Measurements from ENCODE around the gene AGO4. TPM values are rescaled to one million over a fixed set of nuclear protein-coding genes. Genes with fewer than 3 reads are reported as not detected.
"Not testable (repeated sequence)": the region's sequence is repeated elsewhere in the genome, so short reads cannot be mapped to it uniquely, and the experiment has no call there.

AGO4 gene
- total RNA-seq, 1 donor from 2014 or later, result 19.0 TPM

DNA sequence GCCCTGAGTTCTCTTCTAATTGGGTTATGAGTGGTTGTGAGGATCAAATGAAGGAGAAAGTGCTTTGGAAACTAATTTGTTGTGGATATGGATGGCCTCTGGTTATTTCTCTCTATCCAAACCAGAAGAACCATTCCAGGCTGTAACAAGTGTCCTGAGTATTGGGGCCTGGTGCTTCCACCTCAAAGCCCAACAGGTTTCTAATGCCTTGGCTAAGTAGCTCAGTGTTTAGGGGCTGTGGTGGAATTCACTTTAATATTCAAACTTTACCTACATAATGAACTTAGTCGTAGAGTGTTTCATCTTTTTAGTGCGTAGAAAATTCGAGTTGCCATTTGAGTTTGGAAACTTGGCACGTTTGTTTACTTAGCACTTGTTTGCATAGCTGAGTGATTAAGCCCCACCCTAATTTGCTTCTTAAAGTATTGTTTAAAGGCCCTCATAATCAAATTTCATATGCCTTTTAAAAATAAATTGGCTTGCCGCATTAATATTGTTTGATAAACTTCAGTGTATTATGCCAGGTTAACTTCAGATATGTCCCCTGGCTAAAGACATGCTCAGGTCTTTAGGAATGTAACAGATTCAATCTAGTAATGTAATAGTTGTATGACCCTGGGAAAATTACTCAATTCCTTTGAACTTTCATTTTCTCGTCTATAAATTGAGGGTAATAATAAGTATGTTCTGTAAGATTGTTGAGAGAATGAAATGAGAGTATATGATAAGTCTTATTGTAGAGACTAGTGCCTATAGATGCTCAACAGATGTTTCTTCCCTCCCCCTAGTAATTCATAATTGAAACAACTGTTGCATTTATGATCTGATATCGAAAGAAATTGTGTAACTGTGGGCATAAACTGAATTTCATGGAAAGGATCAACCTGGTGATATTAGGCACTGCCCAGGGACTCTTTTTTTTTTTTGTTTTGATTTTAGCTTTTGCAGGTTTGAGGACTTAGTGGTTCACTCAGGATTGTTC, 1.6 kb downstream of the AGO4 start:
- intact Hi-C loops (cut with micrococcal nuclease), result no loop called here
- no peak for DNase-seq

DNA sequence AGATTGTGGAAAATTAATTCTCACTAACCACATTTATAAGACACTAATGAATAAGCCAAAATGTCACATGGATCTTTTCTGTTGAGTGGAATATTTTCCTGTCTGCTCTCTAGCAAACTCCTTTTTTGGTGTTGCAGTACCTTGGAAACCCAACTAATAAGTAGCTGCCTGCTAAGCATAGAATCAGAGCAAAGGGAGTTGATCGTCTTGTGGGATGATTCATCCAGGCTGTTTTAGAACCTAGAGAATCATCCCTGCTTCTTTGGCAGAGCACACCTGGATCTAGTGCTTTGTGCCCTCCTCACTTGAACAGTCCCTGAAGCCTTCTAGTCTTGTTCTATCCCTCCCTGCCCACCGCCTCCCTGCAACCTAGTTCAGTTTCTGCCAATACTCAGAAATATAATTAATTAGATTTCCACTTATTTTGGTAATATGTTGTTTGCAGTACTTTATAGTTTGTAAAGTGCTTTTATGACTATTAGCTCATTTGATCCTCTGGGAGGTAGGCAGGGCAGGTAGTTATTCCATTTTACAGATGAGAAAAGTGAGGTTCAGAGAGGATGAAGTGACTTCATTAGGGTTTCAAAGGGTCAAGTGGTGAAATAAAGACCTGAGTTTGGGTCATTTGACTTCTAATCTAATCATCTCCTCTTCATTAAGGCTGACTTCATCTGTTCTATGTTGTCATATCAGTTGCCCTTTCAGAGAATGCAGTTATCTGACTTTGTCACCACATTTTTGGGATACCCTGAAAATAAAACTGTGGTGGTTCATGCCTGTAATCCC, 2.5 kb downstream of the AGO4 start:
- intact Hi-C loops (cut with micrococcal nuclease), result no loop called here
- ATAC-seq, result no peak
- DNase-seq, result no peak

More for the DNA sequence above, 1.6 kb downstream of the AGO4 start:
- ATAC-seq, result peak; percentile 2

DNA sequence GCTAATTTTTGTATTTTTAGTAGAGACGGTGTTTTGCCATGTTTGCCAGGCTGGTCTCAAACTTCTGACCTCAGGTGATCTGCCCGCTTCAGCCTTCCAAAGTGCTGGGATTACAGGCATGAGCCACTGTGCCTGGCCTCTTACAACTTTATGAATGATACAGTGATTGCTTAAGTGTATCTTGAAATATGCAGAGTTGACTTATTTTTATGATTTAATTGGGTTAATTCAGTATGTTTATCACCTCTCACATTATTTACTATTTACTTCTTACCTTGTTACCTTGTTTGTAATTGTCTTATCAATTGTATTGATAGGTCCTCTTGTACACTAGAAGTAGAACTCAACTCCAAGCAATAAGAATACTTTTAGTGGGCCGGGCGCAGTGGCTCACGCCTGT, 4.9 kb downstream of the AGO4 start:
- intact Hi-C loops (cut with micrococcal nuclease); ATAC-seq; DNase-seq: not testable (repeated sequence)

DNA sequence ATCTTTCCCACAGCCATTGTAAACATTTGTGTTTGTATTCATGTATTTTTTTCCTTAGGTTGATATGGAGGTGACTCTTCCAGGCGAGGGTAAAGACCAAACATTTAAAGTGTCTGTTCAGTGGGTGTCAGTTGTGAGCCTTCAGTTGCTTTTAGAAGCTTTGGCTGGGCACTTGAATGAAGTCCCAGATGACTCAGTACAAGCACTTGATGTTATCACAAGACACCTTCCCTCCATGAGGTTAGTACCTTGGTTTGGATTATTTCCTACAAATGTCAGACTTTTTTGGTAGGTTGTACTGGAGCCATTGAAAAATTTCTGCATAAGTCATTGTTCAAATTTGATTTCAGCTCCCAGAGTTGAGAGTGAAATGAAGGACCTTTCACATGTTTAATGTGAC, 17.4 kb downstream of the AGO4 start:
- ATAC-seq (peak; percentile 34), DNase-seq (no peak)
- intact Hi-C loops (cut with micrococcal nuclease), result no loop called here

DNA sequence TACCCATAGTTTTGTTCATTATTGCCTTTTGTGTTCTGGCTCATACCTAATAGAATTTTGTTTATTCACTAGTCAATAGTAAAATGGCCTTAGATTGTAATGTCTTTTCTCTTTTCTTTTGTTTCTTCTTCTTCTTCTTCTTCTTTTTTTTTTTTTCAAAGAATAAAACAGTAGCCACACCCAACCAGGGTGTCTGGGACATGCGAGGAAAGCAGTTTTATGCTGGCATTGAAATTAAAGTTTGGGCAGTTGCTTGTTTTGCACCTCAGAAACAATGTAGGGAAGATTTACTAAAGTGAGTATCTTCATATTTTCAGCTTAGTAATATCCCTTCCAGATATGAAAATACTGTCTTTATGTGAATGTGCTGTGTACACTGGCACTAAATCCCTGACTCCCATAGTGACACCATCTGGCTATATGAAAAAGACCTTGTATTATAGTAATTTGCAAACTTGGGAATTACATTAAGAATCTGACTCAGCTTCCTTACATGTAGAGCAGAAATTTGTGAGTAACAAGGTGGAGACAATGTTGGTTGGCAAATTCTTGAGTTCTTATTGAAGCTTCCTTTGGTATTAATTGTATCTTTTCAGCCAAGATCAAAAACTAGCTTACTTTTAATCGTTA, 24.6 kb downstream of the AGO4 start:
- intact Hi-C loops (cut with micrococcal nuclease), result no loop called here
- DNase-seq, result no peak
- ATAC-seq, result no peak

DNA sequence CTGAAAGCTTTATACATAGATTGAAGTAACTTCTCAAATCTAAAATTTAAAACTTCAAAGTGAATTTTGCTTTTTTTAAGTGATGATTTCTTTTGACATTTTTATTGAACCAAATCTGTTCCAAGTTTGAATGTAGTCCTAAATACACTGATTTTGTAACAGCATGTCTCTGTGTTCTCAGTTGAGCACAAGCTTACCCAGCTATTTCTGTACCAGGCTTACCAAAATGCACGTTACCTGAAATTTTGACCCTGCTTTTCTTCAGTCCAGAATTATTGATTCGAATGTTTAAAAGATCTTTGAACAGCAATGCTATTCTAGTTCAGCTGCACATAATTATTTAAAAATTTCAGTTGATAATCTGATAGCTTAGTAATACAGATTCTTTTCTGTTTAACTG, 25.6 kb downstream of the AGO4 start:
- intact Hi-C loops (cut with micrococcal nuclease), result no loop called here

DNA sequence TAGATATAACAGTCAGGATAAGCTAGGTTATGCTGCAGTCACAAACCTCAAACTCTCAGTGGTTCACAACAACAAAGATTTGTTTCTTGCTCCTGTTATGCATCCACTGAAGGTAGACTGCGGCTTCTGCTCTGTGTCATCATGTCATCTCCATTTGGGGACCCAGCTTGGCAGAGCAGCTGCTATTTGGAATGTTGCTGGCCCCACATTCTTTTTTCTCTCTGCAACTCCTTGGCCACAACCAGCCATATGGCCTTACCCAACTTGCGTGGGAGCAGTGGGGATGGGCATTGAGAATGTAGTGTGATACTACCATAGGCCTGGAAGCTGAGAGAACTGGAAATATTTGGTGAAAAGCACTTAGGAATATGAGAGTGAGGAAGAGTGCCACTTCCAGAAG, 26.4 kb downstream of the AGO4 start:
- intact Hi-C loops (cut with micrococcal nuclease), result no loop called here
- no peak for DNase-seq
- no peak for ATAC-seq

More for the DNA sequence above, 25.6 kb downstream of the AGO4 start:
- ATAC-seq (no peak), DNase-seq (no peak)

DNA sequence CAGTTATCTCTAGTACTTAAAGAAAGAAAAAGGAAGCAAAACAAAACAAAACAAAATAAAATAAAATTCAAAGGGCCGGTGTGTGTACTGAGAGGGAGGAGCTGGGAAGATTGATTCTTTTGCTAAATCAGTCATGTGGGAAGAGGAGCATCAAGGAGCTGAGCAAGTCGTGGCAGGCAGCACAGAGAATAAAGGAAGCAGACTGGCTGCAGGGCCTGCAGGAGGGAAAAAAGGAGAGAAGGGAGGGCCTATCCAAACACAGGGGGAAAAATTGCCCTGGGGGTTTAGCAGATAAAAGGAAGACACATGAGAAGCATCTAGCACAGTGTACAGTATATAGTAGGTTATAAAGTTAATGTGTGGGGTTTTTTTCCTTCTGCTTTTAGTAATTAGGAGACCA, 27.6 kb downstream of the AGO4 start:
- intact Hi-C loops (cut with micrococcal nuclease), result no loop called here
- DNase-seq (no peak), ATAC-seq (no peak)

DNA sequence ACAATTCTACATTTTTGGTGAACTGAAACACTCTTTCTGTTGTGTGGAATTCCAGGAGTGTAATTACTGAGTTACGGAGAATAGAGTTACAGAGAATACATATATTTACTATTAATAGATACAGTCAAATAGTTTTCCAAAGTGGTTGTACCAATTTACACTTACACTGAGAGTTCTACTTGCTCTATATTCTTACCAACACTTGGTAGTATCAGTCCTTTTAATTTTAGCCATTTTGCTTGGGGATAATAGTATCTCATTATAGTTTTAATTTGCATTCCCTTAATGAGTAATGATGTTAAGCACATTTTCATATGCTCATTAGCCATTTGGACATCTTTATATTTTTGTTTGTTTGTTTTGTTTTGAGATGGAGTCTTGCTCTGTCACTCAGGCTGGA, 28.9 kb downstream of the AGO4 start:
- ATAC-seq (no peak), DNase-seq (no peak)
- intact Hi-C loops (cut with micrococcal nuclease), result no loop called here

DNA sequence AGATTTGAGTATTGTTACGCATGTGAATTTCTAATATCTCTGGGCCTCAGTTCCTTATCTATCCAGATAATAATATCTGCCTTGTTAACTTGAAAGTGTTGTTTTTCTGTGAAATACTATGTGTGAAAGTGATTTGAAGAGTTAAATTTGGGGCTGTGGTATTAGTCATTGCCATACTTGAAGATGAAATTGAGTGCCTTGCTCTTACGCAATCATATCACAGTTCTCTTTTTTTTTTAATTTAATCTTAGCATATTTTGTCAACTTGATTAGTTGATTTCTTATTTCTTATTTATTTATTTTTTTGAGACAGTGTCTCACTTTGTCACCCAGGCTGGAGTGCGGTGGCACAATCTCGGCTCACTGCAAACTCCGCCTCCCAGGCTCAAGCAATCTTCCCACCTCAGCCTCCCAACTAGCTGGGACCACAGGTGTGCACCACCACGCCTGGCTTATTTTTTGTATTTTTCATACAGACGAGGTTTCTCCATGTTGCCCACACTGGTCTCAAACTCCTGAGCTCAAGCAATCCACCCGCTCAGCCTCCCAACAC, 31.0 kb downstream of the AGO4 start:
- DNase-seq (no peak), ATAC-seq (no peak)
- intact Hi-C loops (cut with micrococcal nuclease), result no loop called here

DNA sequence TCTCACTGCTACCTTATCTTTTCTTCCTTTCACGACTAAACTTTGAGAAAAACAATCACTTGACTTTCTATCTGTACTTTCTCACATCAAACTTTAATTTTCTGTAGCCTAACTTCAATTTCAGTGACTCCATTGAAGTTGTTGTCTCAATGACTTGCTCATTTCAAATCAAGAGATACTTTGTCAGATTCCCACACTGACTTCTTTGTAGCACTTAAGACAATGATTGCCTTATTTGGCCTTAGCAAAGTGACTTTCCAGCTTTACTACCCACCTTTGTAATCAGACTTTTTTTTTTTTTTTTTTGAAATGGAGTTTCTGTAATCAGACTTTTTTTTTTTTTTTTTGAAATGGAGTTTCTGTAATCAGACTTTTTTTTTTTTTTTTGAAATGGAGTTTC, 37.0 kb downstream of the AGO4 start:
- ATAC-seq, result no peak
- intact Hi-C loops (cut with micrococcal nuclease), result no loop called here

DNA sequence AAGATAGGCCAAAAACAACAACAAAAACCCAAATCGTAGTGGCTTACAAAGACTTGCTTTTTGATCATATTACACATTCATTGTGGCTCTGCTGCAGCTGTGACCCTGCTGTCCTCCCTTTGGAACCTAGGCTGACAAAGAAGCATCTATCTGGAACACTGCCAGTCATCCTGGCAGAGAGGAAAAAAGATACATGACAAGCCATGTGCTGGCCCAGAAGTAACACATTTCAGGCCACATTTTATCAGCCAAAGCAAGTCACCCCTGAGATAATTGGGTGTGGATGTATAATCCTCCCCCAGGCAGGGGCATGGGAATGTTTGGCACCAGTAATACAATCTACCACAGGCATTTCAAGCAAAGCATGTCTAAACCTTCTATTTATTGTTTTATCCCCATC, 38.0 kb downstream of the AGO4 start:
- DNase-seq (no peak), ATAC-seq (peak; percentile 63)
- intact Hi-C loops (cut with micrococcal nuclease), result no loop called here

More for the DNA sequence above, 37.0 kb downstream of the AGO4 start:
- no peak for DNase-seq

DNA sequence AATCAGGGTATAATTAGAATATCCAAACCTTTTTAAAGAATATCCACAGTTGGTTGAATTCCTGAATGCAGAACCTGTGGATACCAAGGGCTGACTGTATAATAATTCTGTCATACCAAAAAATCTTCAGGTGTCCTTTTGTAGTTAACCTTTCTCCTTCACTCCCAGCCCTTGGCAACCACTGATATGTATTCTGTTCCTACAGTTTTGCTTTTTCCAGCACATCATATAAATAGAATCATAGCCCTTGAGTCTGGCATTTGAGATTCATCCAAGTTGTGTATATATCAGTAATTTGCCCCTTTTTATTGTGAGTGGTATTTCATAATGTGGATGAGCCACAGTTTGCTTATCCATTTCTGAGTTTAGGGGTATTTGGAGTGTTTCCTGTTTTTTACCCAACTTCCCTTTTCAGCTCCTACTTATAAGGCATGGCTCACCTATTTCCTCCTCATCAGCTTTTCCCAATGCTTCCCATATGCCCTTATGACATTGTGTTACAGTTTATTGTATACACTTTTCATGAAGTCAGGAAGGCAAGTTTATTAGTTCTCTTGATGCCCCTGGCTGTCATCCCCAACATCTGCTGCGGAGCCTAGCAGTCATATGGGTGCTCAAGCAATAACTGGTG, 40.2 kb downstream of the AGO4 start:
- intact Hi-C loops (cut with micrococcal nuclease), result no loop called here
- ATAC-seq, result peak; percentile 42

DNA sequence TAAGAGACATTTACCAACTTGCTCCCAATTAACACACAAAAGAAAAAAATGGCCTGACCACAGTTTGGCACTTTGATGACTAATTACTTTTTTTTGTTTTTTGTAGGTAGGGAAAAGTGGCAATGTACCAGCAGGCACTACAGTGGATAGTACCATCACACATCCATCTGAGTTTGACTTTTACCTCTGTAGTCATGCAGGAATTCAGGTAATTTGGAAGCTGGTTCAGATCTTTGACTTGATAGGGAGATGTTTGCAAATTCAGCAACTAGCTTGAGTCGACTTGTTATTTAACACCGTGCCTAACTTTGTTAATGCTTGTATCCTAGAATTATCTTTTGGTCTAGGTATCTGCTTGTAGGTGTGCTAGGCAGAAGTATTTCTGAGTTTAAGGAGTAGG, 42.2 kb downstream of the AGO4 start:
- ATAC-seq (no peak), DNase-seq (no peak)
- intact Hi-C loops (cut with micrococcal nuclease), result no loop called here

More for the DNA sequence above, 40.2 kb downstream of the AGO4 start:
- no peak for DNase-seq

DNA sequence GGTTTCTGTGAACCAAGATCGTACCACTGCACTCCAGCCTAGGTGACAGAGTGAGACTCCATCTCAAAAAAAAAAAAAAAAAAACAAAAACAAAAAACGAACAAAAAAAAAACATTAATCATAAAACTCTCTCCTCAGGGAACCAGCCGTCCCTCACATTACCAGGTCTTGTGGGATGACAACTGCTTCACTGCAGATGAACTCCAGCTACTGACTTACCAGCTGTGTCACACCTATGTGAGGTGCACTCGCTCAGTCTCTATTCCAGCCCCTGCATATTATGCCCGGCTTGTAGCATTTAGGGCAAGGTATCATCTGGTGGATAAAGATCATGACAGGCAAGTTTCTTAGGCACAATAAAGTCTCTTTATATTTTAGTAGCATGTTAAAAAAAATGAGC, 42.9 kb downstream of the AGO4 start:
- DNase-seq, result no peak
- ATAC-seq, result peak; percentile 14
- intact Hi-C loops (cut with micrococcal nuclease), result no loop called here

DNA sequence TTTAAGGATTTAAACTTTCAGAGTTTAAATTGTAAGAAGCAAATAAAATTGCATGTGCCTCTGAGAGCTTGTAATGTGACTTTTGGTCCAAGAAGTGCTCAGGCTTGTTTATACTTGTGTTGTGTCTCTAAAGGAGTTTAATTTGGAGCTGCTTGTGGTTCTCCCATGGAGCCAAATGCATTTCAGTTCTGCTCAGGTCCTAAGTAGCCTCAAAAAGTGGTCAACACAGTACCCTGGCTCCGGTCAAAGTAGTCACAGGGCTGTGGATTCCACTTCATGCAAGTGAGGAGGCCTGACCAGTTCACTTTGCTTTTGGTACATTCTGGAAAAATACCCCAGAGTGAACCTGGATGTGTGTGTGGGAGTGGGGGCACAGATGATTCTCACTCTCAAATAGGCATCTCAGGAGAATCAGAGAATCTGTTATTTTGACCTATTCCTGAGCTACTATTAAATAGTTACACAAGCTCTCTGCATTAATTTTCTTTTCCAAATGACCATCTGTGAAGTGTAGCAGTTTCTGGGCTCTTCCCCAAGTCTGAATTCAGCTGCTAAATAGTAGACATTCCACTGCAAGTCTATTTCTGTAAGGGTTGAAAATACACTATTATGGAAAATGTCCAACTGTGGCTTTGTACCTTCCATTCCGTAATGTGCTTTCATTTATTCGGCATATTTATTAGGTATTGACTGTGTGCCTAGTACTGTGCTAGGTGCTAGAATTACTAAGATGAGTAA, 43.5 kb downstream of the AGO4 start:
- peak; percentile 79 for ATAC-seq
- no peak for DNase-seq
- intact Hi-C loops (cut with micrococcal nuclease), result no loop called here

DNA sequence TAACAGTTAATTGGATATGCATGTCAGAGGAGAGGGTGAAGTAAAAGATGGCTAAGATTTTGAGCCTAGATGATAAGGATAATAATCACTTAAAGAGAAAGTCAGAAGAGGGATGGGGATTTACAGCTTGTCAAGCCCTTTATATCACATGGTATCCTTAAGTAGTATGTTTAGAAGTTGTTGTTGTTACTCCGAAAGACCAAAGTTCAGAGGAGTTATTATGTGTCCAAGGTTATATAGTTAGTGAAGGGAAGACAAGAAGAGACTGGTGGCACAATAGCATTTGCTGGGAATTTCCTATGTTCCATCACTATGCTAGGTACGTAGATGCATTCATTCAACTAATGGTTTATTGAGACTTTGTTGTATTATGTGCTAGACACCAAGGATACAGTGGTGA, 44.4 kb downstream of the AGO4 start:
- intact Hi-C loops (cut with micrococcal nuclease), result no loop called here
- no peak for ATAC-seq
- DNase-seq, result no peak

DNA sequence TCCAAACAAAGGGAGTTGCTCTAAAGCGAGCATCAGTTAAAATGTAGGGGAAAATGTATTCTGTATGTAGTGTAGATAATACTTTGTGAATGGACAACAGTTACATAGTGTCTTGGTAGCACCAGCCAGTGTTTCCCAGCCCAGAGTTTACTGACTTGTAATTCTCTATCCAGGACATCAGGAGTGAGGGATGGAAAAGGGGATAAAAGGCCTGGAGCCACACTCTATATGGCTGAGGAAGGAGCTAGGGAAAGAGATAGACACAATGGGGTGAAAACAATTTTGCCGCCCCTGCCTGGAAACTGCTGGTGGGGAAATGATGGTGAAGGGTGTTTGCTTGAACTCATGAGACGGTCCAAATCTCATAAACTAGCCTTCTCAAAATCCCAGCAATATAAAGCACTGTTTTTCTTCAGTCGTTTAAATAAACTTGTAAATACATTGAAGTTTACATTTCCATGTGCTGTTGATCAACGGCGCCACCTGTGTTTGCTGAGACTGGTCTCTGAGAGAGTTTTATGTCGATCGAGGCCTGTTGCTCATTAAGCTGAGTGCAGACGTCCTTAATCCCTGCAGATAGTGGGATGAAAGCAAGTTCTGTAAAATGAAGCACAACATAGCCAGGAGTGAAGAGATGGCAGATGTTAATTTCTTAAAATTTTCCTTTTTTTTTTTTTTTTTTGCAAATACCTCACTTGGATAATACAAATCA, 47.3 kb downstream of the AGO4 start:
- no peak for ATAC-seq
- DNase-seq, result no peak
- intact Hi-C loops (cut with micrococcal nuclease), result no loop called here

Data from left ventricle myocardium superior (tissue), 1 donor.